Choroid plexus epithelial cell (primary cell): ENCODE results near the gene MATR3.

Experiments used
- DNase-seq: peaks from one replicate; pipeline ENCODE4 v3.0.0-alpha.2; 2010; ENCODE audit warnings: low read depth
- H3K4me3 ChIP-seq: 2 replicates; pipeline ENCODE4 v1.5.1; 2011; ENCODE audit warnings: low read depth, mild to moderate bottlenecking, control low read depth, low read length, moderate library complexity
- TF ChIP-seq, protein P1 (sequence below): conservative IDR thresholded peaks from 2 replicates; pipeline ENCODE4 v1.5.1; 2011; ENCODE audit warnings: low read depth, mild to moderate bottlenecking, control low read depth, inconsistent platforms, low read length, moderate library complexity

Gene MATR3

DNA sequence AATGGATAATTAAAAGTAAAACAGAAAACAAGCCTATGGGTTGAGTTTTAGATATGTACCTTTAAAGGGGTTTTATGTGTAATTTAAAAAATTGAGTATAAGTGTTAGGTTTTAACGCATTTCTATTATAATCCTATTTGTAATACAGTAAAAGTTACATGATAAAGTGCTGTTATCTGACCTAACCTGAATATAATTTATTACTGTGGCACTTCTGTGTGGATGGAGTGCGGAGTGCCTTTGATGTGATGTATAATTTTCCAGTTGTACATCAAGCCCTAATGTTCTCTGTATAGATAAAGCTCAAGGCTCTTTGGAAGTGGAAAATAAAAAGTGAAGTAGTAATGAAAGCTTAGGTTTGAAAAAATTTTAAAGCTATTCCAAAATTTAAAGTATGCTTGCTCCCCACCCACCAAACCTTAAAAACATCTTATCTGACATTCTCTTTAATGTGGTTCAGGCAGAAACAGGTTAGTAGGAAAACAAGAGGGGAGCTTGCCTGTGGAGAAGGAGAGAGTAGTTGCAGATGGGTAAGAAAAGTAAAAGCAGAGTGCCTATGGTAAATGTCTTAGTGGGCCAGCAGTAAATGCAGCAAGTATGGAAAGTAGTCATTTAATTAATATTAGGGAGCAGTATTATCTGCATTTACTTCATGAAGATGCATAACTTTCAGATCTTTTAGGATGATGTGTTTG is 4.0 kb downstream of the MATR3 start:
- H3K4me3 ChIP-seq, result no peak overlapping the region
- TF ChIP-seq, protein P1, sequence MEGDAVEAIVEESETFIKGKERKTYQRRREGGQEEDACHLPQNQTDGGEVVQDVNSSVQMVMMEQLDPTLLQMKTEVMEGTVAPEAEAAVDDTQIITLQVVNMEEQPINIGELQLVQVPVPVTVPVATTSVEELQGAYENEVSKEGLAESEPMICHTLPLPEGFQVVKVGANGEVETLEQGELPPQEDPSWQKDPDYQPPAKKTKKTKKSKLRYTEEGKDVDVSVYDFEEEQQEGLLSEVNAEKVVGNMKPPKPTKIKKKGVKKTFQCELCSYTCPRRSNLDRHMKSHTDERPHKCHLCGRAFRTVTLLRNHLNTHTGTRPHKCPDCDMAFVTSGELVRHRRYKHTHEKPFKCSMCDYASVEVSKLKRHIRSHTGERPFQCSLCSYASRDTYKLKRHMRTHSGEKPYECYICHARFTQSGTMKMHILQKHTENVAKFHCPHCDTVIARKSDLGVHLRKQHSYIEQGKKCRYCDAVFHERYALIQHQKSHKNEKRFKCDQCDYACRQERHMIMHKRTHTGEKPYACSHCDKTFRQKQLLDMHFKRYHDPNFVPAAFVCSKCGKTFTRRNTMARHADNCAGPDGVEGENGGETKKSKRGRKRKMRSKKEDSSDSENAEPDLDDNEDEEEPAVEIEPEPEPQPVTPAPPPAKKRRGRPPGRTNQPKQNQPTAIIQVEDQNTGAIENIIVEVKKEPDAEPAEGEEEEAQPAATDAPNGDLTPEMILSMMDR, result no peak
- DNase-seq, result no peak

DNA sequence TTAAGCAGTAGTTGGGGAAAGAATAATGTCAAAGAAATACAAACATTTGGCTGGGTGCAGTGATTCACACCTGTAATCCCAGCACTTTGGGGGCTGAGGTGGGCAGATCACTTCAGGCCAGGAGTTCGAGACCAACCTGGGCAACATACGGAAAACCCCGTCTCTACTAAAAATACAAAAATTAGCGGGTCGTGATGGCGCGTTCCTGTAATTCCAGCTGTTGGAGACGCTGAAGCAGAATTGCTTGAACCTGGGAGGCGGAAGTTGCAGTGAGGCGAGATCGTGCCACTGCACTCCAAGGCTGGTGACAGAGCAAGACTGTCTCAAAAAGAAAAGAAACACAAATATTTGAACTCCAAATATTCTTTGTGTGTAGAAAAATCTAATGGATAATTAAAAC is 4.7 kb downstream of the MATR3 start:
- TF ChIP-seq, protein P1, result no peak
- DNase-seq, result no peak
- no peak overlapping the region for H3K4me3 ChIP-seq

DNA sequence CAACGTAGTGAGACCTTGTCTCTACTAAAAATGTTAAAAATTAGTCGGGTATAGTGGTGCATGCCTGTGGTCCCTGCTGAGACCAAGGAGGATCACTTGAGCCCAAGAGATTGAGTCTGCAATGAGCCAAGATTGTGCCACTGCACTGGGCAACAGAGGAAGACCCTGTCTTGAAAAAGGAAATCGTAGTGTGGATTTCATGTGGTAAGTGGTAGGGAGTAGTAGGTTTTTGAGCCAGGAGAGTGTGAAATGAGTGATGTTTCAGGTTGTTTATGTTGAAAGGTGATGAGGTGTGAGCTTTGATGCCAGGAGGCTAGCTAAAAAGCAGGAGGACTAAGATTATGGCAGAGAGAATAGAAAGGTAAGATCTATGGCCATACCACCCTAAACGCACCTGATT is 5.9 kb downstream of the MATR3 start:
- no peak for DNase-seq
- no peak overlapping the region for H3K4me3 ChIP-seq
- TF ChIP-seq, protein P1, result no peak

DNA sequence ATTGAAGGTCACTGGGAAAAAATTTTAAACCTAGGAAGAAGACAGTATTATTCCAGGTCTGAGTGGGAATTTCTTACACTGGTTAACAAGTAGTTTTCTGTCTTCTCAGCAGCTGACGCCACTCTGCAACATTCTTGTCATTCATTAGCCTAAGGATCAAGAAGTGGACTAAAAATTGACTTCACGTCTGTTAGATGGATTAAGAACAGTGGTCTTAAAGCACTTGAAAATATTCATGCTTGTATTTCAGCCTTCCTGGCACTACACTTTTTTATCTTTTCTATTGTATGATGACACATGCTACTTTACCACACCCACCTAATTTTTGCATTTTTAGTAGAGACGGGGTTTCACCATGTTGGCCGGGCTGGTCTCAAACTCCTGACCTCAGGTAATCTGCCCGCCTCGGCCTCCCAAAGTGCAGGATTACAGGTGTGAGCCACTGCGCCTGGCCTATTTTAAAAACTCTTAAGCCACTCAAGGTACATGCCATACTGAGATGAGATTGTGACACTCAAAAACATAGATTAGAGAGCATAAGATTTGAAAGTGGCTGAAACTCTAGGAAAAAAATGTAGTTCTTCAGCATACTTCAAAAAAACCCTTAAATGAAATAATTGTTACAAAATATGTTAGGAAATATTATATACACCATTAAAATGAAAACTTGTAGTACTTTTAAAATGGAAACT is 8.4 kb downstream of the MATR3 start:
- no peak overlapping the region for H3K4me3 ChIP-seq
- peak; percentile 8 for DNase-seq
- TF ChIP-seq, protein P1, result no peak

DNA sequence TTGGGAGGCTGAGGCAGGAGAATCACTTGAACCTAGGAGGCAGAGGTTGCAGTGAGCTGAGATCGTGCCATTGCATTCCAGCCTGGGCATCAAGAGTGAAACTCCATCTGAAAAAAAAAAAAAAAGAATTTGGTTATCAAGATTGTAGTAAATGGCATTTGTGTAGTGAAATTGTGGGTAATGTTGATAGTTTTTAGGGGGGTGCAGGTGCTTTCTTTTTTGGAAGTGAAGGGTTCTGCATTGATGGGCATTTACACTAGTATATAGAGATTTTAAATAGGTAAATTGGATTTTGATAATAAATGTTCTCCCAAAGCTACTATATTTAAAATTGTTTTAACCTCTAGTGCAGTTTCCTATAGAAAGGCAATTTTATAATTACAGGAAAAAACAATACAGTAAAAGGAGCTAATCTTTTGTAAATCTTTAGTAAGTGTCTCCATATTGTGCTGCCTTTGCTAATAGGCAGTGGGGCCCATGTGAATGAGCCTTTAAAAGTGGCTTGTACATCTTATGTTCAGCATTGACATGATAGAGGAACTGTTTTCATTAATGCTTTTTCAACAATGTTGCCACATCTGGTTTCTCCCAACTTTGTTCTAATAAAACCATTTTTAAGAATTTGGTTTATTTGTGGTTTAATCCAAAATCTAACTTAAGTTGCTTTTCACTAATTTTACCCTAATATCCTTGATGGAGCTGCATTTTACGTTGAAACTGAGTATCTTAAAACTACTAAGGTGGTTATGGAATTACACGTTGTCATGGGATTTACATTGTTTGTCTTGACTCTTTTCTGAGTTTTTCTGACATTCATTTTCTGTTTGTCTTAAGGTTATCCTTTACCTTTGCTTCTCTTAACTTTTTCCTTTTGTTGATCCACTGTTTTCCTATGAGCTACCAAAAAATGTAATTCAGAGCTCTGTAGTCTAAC is 11.1 kb downstream of the MATR3 start:
- TF ChIP-seq, protein P1, result no peak
- H3K4me3 ChIP-seq, result no peak overlapping the region
- DNase-seq, result no peak

DNA sequence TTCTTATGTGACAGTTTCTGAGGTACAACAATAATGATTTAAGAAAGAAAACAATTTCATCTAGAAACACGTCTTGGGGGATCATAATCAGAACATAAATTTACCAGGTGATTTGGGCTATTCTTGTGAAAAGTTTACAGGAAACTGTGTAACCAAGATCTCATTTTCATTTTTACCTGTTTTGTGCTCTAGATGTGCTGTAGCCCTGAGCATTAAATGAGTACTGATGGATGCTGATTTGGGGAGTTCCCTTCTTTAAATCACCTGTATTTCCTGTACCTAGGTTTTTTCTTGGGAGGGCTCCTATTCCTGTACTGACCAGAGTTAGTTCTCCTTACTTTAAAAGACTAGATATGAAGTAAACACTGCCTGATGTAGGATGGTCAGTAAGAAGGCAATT is 12.7 kb downstream of the MATR3 start:
- H3K4me3 ChIP-seq, result no peak overlapping the region
- DNase-seq, result no peak
- TF ChIP-seq, protein P1, result no peak
